Colon (tissue), 2 donors: ENCODE measurements around the gene TRIB2.

Source experiments
- FAIRE-seq: peaks from 2 replicates; lab custom pipeline; 2012; peaks lifted over from hg19 to GRCh38; lab: Jason Lieb, UNC
- donor health status: control.
- donor health status: control.

TRIB2 gene

GRCh38 chr2:12720754-12721378 lies 4.1 kb downstream of the TRIB2 start:
- no peak for FAIRE-seq

- FAIRE-seq = no peak
Observed at GRCh38 chr2:12721566-12722446, 5.1 kb downstream of the TRIB2 start.

- no peak for FAIRE-seq
Observed at GRCh38 chr2:12722447-12723316, 5.9 kb downstream of the TRIB2 start.

GRCh38 chr2:12723736-12724463 lies 7.2 kb downstream of the TRIB2 start:
- FAIRE-seq = no peak

DNA sequence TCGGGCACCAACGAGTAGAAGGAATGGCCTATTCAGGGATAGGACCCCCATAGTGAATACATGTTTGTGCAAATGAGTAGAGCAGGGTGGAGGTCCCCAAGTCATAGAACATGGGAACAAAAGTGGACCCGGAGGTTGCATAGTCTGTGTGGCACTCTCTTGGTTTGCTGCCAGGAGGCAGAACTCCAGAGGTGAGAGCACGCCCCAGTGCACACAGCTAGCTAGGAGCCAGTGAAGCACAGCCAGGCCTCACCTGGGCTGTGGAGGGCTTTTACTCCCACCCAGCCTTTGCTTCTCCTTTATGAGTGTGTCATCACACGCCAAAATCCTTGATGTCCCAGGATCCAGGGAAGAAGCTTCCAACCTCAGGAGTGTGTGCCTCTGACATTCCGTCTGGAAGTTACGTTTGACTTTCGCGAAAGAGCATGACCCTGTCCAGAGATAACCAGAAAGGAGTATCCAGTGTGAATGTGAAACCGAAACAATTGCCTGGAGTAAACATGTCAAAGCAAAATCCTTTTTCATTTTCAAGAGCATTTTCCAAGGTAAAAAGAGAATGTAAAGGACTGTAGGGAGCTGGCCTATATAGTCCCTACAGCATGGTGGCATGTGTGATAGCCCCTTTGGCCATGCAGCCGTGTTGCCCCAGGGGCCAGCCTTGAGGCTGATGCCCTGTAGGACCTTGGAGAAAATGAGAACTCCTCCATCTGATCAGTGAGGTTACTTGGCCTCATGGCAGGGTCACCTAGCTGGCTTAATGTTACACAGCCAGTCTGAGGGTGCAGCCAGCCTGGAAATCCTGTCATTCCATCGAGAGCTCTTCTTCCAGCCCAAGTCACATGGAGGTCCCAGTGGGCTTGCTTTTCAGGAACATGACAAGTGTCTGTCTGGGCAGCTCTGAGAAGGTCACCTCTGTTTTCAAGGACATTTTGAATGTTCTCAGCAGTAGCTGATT lies 8.8 kb downstream of the TRIB2 start:
- FAIRE-seq = no peak

DNA sequence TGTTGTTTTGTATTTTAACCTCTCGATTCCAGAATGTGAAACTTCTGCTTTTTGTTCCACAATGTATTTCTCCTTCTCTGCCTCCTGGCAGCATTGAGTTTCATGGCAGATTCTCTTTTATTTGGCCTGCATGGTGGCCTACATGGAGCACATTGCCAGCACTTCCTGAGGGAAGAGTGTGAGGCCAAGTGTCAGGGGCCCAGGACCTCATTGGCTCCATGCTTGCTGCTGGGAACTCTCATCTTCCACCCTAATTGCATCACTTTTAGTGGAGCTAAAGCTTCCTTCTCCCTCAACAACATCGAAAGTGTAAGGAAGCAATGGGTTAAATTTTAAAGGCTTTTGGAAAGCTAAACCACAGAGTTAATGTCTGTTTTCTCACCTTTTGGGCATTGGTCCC lies 9.5 kb downstream of the TRIB2 start:
- no peak for FAIRE-seq

DNA sequence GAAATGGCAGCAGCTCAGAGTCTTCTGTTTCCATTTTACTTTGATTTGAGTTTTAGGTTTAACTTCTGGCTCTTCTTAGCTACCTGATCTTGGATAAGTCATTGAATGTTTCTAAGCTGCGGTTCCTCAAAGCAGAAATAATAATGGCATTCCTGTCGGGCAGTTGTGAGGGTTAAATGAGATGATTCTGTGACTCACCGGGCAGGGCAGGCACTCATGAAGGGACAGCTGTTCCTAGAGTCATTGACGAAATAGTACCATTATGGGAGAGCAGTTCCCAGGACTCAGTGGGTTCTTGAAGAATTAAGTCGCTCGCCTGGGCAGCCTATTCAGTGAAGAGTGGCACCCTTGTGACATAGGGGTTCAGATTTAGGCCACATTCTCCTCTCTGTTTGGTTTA lies 10.3 kb downstream of the TRIB2 start:
- no peak for FAIRE-seq

DNA sequence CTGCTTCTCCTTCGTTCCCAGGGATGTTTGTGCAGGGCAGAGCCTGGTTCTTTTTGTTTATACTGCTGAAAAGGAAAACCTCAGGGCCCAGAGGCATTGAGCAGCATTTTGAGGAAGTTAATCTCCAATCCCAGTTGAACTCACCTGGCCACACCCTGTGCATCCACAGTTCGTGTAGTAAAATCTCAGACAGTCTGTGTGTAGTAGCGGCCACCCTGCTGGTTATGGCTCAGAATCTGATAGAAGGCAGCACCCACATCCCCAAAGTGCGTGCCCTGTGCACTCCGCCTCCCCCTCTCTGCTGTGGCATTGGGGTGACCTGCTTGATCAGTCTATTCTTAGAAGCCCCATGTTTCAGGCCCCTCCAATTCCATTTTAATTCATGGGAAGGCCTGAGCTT lies 10.9 kb downstream of the TRIB2 start:
- FAIRE-seq = no peak

DNA sequence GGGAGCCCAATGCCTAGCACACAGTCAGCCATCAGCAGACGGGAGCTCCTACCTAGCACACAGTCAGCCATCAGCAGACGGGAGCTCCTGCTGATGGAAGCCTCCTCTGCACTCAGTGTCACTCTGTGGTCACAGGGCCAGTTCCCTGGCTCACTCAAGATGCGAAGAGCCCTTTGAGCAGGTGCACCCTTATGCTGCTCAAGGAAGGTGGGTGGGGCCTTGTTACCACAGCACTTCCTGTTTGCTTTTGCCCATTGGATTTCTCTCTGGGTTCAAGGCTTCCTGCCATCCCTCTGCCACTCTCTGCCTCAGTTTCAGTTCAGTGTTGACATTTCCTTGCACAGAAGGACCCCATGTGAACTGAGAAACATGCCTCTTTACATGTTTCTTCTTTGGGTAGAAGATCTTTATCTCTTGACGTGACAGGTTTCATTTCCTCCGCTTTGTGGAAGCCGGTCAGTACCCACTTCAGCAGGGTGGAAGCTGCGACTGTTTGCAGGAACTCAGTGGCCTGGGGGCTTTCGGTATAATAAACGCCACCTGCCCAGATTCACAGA lies 11.6 kb downstream of the TRIB2 start:
- no peak for FAIRE-seq

- no peak for FAIRE-seq
Observed at GRCh38 chr2:12730265-12730664, 13.5 kb downstream of the TRIB2 start.

GRCh38 chr2:12731701-12732280 lies 15.1 kb downstream of the TRIB2 start:
- no peak for FAIRE-seq

- FAIRE-seq = no peak
Observed at GRCh38 chr2:12732651-12733050, 15.9 kb downstream of the TRIB2 start.

DNA sequence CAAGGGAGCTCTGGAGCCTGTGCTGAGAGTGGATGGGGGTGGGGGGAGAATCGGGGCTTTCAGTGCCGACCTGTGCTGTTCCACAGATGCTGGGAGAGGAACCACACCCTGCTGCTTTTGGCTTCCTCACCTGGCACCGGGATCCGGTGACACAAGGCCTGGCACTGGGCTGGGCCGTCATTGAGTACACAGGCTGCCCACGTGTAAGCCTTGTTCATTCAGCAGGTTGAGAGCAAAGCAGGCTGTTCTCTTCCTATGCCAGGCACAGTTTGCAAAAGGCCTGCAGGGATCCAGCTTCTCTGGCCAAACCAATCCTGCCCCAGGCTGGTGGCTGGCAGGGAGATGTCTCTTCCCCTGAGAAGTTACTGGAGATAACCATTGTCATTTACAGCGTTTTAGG lies 17.1 kb downstream of the TRIB2 start:
- no peak for FAIRE-seq

DNA sequence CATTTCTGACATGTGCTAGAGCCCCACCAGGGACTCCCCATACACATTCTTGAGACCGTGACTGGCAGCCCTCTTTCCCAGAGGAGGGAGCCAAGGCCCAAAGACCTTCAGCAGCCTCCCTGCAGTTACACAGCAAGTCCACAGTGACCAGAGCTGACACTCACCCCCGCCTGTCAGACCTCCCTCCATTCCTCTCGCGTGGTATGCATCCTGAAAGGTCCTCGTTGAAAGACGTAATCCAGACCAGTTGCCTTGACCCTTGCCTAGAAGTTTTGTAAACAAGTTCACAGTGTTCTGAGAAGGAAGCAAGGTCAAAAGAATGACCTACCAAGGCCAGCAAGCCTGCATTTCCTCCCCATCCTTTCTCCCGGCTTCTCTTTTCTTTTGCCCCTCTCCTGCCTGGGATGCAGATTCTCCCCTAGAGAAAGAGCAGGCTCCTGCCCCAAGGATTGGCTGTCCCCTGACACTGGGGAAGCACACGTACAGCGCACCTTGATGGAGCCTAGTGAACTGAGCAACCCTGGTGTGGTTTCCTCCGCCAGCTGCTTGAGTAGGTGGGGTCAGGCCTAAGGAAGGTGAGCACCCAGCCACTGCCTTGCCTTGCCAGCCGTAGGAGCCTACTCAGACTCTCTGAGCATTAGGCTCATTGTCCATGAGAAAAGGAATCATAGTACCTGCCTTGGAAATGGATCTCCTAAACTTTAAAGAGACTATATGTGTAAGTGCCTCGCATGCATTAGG lies 18.3 kb downstream of the TRIB2 start:
- no peak for FAIRE-seq

GRCh38 chr2:12737297-12737696 lies 20.6 kb downstream of the TRIB2 start:
- no peak for FAIRE-seq

DNA sequence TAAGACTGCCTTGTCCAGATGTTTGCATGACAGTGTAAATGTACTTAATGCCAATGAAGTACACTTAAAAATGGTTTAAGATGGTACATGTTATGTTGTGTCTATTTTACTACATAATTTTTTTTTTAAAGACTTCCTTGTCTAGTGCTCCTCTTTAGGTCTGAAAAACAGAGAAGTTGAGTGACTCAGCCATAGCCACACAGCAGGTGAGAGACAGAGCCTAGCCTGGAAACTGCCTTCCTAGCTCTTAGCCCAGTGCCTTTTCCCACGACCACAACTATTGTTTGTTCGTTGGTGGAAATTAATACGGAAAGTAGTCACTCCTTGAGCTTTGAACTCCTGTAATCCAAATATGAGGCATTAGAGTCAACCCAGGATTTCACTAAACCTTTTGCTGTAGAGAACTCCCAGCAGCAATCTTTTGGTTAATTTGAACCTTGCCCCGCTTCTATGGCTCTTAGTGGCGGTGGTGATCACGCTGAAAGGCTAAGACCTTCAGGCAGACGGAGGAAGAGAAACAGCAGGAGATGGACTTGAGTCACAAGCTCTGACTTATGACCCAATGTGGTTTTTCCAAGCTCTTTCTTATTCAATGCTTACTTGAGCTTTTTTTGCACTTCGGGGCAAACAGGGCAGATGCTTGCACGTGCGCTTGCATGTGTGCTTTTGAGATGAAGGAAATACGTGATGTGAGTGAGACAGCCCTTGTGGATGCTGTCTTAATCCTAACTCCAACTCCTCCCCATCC lies 21.2 kb downstream of the TRIB2 start:
- FAIRE-seq = no peak

GRCh38 chr2:12739721-12740254 lies 23.1 kb downstream of the TRIB2 start:
- no peak for FAIRE-seq

DNA sequence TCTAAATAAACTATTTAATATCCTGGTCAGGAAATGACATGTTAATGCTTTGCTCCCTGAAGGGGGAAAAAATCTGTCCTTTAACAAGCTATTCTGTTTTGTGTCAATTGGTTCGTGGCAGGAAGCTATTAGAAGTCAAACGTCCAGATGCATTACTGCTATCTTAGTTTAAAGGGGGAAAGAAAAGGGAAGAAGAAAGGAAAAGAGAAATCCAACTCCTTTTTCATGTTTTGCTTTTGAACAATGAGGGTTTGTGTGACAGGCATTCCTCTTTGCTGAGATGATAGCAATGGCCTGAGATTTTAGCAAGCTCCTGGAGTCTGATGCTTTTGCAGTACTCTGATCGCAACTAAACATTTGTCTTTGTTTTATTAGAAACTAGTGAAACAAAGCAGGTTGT lies 24.6 kb downstream of the TRIB2 start:
- no peak for FAIRE-seq
